NCI-H524 (cell line): ENCODE measurements around the gene FGF12.

Source experiments
- DNase-seq, 2 experiments: peaks; one replicate each; lab custom pipeline; 2025; lab: John Stamatoyannopoulos, UW

The FGF12 gene

DNA sequence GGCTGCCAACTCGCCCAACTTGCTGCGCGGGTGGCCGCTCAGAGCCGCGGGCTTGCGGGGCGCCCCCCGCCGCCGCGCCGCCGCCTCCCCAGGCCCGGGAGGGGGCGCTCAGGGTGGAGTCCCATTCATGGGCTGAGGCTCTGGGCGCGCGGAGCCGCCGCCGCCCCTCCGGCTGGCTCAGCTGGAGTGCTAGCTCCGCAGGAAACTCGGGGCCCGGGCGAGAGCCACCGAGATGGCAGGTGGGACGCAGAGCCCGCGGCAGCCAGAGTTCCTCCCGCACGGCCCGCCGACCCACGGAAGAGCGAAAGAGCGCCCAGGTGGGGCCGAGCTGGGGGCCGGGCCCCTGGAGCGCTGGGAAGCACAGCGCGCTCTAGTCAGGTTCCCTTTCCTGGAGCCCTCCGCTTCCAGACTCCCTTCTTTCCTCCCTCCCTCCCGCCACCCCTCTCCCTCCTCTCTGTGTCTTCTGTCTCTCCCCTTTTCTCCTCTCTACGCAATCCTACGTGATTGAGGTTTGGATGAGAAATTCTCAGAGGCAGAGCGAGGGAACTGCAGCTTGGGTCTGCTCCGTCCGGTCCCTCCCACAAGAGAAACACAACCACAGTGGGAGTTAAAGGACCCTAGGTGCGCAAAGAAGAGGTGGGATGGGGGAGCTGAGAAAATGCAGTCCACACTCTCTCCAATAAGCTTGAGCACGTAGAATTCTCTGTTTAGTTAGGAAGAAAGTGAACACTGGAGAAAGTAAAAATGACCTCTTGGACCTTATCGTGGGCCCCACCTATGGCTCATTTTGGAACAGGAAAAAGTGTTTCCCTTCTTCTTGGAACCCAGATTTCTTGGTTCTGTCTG lies 317.3 kb downstream of the FGF12 start:
- peak; percentile 59 to 65 for DNase-seq

DNA sequence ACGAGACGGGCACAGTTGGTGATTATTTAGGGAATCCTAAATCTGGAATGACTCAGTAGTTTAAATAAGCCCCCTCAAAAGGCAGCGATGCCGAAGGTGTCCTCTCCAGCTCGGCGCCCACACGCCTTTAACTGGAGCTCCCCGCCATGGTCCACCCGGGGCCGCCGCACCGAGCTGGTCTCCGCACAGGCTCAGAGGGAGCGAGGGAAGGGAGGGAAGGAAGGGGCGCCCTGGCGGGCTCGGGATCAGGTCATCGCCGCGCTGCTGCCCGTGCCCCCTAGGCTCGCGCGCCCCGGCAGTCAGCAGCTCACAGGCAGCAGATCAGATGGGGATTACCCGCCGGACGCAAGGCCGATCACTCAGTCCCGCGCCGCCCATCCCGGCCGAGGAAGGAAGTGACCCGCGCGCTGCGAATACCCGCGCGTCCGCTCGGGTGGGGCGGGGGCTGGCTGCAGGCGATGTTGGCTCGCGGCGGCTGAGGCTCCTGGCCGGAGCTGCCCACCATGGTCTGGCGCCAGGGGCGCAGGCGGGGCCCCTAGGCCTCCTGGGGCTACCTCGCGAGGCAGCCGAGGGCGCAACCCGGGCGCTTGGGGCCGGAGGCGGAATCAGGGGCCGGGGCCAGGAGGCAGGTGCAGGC lies 318.0 kb downstream of the FGF12 start:
- peak; percentile 38 to 73 for DNase-seq

DNA sequence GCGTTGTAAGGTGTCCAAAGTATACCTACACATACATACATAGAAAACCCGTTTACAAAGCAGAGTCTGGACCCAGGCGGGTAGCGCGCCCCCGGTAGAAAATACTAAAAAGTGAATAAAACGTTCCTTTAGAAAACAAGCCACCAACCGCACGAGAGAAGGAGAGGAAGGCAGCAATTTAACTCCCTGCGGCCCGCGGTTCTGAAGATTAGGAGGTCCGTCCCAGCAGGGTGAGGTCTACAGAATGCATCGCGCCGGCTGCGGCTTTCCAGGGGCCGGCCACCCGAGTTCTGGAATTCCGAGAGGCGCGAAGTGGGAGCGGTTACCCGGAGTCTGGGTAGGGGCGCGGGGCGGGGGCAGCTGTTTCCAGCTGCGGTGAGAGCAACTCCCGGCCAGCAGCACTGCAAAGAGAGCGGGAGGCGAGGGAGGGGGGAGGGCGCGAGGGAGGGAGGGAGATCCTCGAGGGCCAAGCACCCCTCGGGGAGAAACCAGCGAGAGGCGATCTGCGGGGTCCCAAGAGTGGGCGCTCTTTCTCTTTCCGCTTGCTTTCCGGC lies 318.6 kb downstream of the FGF12 start:
- peak in 1 of 2 experiments; percentile 46 for DNase-seq

DNA sequence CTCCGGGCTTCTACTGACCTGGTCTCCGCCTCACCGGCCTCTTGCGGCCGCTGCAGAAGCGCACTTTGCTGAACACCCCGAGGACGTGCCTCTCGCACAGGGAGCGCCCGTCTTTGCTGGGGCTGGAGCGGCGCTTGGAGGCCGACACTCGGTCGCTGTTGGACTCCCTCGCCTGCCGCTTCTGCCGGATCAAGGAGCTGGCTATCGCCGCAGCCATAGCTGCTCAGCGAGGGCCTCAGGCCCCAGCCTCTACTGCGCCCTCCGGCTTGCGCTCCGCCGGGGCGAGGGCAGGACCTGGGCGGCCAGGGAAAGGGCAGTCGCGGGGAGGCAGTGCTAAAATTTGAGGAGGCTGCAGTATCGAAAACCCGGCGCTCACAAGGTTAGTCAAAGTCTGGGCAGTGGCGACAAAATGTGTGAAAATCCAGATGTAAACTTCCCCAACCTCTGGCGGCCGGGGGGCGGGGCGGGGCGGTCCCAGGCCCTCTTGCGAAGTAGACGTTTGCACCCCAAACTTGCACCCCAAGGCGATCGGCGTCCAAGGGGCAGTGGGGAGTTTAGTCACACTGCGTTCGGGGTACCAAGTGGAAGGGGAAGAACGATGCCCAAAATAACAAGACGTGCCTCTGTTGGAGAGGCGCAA lies 319.2 kb downstream of the FGF12 start:
- DNase-seq = no peak

DNA sequence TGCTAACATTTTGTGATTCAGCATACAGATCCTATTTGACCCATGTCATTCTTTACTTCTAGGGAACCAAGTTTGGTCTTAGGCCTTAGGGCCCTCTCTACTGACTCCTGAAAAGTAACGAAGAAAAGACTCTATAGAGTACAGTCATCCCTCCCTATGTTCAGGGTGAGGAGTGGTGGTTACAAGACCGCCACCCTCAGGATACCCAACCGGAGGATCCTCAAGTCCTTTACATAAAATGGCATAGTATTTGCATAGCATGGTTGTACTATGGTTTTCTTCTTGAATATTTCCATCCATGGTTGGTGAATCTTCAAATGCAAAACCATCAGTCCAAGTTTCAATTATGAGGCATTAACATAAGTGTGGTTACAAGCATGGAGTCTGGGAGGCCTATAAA lies 327.6 kb downstream of the FGF12 start:
- DNase-seq = no peak

DNA sequence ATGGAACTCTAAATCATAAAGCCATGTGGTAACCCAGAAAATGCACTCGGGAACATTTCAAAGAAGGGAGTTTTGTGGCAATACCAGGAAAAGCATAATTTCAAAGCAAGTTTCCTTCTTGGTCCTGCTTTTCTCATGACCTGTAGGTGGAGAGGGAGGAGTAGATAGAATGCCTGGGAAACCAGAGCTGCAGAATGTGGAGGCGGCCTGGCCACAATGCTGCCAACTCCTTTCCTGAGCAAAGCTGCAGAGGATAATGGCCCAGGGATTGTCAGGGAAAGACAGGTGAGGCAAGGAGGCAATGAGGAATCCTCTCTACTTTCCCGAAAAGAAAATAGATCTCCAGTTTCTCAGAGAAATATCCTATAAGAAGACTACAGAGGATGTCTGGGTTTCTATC lies 330.3 kb downstream of the FGF12 start:
- DNase-seq = no peak

DNA sequence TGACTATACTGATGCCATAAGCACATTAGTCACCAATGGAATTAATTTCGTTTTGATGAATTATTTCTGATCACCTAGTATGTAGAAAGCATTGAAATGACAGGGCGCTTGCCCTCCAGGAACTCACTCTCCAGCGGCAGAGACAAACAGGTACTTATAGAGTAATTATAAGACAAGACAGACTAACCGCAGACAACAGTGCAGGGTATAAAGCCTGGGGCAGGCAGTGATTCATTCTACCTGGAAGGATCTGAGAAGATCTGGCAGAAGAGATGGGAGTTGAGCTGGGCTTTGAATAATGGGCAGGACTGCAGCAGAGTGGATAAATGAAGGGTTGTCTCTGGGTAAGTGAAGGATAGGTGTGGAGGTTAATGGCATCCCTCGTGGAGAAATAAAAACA lies 331.8 kb downstream of the FGF12 start:
- DNase-seq = no peak

DNA sequence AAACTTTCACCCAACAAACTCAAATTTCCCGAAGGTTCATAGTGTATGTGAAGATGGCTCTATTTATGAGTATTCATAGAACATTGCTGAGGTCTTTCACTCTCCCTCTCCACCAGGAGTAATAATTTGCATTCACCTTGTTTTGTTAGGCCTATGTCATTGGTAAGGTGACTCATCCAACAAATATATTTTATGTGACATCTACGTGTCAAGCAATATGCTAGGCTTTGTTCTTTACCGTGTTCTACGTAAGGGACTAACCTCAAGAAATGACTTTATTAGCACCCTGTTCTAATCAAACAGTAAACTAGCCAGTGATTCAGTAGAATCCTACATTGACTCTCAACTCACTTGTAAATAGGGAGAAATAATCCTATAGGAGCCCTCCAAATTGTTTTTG lies 334.4 kb downstream of the FGF12 start:
- no peak for DNase-seq

DNA sequence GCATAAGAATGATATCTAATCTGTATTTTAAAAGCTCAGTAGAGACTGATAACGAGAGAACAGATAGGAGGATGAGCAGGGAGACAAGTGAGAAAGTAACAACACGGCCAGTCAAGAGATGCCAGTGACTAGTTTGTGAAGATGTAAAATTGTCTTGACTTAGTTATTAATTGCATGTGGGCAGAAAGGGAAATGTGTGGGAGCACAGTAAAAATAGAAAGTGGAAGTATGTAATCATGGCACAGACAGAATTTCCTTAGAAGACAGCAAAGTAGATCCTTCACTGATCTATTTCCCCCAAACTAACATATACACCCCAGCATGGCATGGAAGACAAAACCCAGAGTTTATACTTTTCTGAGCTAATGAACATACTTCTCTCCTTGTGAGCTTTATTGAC lies 344.5 kb downstream of the FGF12 start:
- no peak for DNase-seq

DNA sequence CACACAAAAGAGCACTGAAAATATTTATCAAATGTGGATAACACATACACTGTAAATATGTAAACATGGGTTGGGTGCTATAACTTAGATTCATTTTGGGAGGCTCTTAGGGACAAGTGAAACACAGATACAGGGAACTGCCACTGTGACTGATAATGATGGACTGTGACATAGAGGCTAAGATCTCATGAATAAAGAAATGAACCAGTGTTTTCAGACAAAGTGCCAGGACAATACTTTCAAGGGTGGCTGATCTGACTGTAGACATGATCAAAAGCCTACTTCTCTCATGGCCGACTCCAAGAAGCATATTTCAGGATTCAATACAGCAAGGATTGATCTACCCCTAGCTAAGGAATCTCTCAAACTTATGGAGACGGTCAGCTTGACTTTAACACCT lies 353.8 kb downstream of the FGF12 start:
- DNase-seq = no peak

DNA sequence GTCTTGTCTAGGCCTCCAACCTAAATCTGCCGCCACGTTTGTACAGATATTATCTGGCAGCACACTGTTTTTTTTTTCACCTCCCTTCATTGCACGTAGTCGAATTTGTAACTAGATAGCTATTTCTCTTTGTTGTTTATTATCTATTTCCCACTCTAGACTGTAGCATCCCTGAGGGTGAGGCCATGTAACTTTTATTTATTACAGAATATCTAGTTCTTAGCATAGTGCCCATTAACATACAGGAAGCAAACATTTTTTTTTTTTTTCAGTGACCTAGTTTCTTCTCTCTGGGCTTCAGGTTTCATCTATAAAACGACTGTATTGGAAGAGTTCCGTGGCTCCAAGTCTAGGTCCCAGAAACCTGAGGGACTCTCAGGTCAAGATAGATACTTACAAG lies 354.3 kb downstream of the FGF12 start:
- DNase-seq = peak in 1 of 2 experiments; percentile 42

DNA sequence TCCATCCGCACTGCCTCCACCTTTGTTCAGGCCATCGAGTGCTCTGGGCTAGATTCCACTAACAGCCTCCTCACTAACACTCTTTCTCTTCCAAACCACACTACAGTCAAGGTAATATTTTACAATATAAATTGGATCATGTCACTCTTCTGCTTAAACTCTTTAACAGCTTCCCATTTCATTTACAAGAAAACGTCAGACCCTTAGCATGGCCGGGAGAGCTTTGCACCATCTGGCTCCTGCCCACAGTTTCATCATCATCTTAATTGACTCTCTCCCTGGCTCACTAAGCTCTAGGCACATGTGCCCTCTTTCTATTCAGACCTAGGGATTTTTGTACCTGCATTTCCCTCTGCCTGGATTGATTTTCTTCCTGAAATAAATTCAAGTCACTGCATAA lies 354.7 kb downstream of the FGF12 start:
- DNase-seq = peak; percentile 95 to 98

DNA sequence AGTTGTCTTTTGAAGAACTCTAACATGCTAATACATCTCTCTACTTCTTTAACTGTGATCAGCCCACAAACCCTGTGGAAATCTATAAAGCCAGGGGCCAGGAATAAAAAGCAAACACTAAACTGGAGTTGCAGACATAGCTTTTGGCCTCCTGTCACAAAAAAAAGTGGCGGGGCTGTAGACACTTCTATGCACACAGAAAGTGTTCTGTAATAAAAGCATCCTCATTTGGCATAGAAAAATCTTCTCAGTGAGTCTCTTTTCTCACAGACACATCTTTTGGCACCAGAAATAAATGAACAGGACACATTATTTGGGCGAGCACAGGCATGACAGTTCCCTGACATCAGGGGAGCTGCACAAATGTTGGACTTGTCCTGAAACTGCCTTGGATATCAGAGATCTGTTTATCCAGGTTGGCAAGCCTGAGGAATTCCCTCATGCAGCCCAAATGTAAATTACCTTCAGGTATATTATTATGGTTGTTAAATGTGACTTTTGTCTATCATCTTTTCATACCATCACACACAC lies 355.4 kb downstream of the FGF12 start:
- DNase-seq = peak in 1 of 2 experiments; percentile 24

DNA sequence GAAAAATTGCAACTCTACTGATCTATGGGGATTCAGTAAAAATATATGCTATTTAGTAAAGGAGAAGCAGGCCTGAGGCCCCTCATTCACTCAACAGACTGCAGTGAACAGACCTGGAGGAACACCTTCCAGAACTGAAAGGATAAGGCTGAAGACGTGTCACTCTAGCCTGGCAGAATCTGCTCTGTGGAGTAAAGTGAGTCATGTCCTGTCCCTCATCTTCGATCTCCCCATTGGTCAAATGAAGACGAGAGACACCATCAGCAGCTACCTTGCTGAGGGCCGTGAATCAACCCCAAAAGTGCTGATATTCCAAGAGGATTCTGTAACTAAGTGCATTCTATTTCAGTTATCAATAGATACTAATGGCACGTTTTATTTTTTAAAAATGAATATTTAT lies 359.7 kb downstream of the FGF12 start:
- no peak for DNase-seq

DNA sequence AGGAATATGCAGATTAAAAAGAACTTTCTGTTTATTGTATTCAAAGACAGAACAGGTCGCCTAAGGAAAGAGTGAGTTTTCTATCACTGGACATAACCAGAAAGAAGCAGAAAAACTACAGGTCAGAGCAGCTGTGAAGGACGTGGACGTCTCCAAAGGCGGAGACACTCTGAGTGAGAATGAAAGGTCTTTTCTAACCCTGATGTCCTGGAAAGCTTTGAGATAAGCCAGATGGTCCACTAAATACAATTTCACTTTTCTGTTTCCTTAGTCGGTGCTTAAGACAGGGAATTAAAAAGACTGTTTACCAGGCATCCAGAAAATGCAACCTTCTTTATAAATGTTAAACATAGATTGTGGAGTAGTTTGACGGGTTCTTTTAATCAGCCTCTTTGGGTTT lies 360.4 kb downstream of the FGF12 start:
- peak; percentile 15 to 71 for DNase-seq

DNA sequence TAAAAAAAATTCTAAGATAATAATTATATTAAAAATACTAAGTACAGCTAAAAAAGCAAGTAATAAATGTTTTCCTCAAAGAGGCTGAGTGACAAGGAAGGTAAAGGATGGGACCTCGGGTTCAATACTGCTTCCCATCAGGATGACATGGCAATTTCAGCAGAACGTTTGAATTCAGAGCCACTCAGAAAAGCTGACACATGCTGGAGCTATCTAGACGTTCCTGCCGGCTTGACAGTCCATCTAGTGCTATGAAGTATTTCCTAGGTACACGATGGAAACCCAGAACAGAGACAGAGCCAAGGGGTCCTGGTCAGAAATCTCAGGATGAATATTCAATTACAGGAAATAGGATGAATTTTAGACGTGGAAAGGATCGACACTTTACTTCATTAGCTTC lies 361.8 kb downstream of the FGF12 start:
- no peak for DNase-seq

DNA sequence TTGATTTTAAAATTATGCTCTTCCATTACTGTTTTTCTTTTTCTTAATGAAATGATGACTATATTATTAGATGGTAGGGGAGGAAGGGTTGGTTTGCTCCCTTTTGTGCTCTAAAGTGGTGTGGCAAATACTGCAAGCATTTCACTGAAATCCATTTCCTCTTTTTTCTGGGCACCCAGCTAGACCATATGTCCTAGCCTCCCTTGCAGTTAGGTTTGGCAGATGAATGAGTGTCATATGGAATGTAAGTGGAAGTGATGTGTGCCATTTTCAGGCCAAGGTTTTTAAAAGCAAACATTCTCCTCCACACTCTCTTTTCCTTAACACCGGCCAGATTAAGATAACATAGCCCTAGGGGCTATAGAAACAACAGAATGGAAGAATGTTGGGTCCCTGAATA lies 363.0 kb downstream of the FGF12 start:
- no peak for DNase-seq

DNA sequence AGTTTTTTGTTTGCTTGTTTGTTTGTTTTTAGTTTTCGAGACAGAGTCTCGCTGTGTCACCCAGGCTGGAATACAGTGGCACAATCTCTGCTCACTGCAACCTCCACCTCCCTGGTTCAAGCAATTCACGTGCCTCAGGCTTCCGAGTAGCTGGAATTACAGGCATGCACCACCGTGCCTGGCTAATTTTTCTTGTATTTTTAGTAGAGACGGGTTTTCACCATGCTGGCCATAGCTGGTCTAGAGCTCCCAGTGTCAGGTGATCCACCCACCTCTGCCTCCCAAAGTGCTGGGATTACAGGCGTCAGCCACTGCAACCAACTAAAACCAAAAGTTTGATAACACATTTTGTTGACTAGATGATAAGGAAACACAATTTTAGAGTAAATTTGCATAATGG lies 372.7 kb downstream of the FGF12 start:
- no peak for DNase-seq

DNA sequence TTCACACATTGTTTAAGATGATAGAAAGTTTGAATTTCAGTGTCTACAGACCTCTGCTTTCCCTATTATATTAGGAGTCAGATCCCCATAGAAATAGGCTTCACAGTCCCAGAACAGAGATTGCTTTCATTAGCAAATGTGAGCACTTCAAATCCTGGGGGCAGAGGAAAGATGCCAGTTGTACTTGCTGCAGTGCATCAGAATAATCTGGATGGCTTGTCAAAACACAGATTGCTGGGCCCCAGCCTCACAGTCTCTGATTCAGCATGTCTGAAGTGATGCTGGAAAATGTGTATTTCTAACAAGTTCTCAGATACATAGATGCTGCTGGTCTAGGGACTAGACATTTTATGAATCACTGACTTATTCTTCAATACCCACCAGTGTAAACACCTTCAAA lies 375.2 kb downstream of the FGF12 start:
- no peak for DNase-seq

DNA sequence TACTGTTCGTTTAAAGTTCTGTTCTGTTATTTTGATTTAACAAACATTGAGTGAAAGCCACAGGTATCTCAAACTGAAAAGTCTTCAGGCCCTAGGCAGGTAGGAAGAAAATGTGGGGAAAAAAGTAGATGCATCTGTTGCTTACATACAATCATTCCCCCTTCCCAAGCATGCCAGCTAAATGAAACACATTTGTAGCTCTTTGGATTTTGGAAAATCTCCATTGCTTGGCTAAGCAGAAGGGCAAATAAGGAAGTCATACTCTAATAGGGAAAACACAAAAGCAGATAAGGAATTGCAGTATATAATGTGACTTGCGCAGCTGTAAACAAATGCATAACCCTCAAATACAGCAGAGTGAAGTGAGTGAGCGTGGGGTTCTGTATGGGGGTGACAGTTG lies 375.9 kb downstream of the FGF12 start:
- DNase-seq = no peak

DNA sequence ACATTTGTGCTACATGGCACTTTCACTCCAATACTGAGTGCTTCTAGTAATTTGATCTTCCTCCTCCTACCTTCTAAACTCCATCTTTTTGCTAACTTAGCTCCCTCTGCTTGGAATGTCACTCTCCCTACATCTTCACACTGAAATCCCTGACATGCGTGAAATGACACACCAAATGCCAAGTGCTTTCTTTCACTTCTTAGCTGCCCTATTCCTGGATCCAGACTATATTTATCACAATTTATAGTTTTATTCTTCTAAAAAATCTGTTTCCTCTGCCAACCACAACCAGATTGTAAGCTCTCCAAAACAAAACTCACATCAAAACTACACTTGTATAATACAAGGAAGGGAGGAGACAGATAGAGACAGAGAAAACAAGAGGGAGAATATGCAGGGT lies 387.3 kb downstream of the FGF12 start:
- DNase-seq = no peak

DNA sequence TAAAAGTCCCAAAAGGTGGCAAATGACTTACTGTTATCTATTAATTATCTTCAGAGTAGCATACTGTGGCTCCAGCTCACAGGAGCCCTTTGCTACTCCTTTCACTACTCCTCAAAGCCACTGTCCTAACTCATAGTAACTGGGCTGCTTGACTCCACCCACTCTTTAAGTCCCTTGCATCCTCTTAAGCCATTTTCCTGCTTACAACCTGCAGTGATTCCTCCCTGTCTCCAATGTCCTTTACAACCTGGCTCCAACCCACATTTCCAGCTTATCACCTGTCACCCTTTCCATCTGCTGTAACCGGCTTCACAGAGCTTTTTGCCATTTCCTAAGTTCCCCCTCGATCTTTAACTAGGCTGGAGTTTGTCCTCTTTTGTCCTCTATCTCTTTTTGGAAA lies 388.1 kb downstream of the FGF12 start:
- DNase-seq = no peak

DNA sequence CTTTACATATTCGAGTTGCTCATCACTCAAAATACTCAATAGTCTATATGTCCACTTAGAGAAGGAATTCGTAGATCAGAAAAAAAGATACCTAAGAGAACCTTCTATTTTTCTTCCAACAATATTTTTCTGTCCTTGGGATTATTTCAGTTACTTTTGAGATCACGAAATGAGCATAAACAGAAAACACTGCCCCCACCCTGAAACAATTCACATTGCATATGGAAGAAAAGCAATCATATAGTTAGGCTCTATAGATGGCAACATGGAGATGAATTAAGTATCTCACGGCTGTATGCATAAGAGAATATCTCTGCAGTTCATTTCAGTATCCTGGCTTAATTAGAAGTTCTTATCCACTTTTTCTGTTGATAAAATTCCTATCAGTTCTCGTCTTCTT lies 391.1 kb downstream of the FGF12 start:
- no peak for DNase-seq
